ENCODE data around the gene CSRP2. TPM values are rescaled to one million over a fixed set of nuclear protein-coding genes. Genes with fewer than 3 reads are reported as not detected.

CSRP2 gene
- total RNA-seq, 2 donors from 2014 or later: 4.3 to 19.7 TPM

DNA sequence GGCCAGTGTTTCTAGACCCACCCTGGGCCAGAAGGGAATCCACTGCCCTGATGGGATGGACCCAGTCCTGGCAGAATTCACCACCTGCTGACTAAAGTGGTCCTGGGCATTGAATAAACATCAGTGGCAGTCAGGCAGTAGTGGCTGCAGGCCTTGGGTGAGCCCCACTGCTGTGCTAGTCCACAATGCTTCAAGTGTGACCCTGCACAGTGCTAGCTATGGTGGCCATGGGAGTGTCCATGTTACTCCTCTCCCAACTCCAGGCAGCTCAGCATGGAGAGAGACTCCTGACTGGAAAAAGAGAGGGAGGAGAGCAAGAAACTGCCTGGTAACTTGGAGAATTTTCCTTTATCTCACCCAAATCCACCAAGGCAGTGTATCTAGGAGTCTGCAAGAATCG lies 17.5 kb upstream of the CSRP2 start:
- no peaks in the 10 kb centered on the region for H3K9me3 ChIP-seq
- intact Hi-C loops (cut with DNase I): no loop called here
- H3K27me3 ChIP-seq: no peaks in the 10 kb centered on the region
- H3K36me3 ChIP-seq (replicated peaks in 1 of 2; ENCODE audit: insufficient read depth in 1 of 2, low read depth in 2 of 2): no peaks in the 10 kb centered on the region
- TF ChIP-seq POLR2A (IDR thresholded peaks at IDR 0.05): no peak
- H3K4me3 ChIP-seq: no peak overlapping the region
- ATAC-seq (no peak), DNase-seq (no peak)
- 76 to 100% methylated on average over 1 of the region's 1 CpG for WGBS, 2 donors
- no peak overlapping the region for H3K27ac ChIP-seq
- no peaks in the 10 kb centered on the region for H3K4me1 ChIP-seq

DNA sequence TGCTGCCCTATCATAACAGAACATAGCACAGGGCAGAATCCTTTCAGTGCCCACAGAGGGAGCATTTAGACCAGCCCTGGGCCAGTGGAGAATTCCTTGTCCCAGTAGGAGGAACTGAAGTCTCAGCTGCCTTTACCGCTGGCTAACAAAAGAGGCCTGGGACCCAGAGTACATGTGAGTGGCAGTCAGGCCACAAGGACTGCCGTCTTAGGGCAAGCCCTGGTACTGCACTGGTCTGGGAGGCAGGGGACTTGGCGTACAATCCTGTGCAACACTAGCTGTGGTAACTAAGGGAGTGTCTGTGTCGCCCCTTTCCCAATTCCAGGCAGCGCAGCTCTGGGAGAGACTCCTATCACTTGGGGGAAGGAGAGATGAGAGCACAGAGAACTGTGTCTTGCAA lies 17.0 kb upstream of the CSRP2 start:
- no peak for ATAC-seq
- no peak for DNase-seq
- no peak for TF ChIP-seq POLR2A (IDR thresholded peaks at IDR 0.05)
- TF ChIP-seq, protein P1, sequence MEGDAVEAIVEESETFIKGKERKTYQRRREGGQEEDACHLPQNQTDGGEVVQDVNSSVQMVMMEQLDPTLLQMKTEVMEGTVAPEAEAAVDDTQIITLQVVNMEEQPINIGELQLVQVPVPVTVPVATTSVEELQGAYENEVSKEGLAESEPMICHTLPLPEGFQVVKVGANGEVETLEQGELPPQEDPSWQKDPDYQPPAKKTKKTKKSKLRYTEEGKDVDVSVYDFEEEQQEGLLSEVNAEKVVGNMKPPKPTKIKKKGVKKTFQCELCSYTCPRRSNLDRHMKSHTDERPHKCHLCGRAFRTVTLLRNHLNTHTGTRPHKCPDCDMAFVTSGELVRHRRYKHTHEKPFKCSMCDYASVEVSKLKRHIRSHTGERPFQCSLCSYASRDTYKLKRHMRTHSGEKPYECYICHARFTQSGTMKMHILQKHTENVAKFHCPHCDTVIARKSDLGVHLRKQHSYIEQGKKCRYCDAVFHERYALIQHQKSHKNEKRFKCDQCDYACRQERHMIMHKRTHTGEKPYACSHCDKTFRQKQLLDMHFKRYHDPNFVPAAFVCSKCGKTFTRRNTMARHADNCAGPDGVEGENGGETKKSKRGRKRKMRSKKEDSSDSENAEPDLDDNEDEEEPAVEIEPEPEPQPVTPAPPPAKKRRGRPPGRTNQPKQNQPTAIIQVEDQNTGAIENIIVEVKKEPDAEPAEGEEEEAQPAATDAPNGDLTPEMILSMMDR (IDR thresholded peaks at IDR 0.05): no peak
- Histone ChIP-seq H3K27me3 (no peaks in the 10 kb centered on the region), H3K36me3 (replicated peaks in 1 of 2; ENCODE audit: insufficient read depth in 1 of 2, low read depth in 2 of 2) (no peaks in the 10 kb centered on the region), H3K9me3 (no peaks in the 10 kb centered on the region), H3K4me3 (no peak overlapping the region), H3K27ac (no peak overlapping the region), H3K4me1 (no peaks in the 10 kb centered on the region)
- intact Hi-C loops (cut with DNase I): no loop called here
- 79 to 100% methylated on average over 2 to 5 of the region's 5 CpGs for WGBS, 2 donors

DNA sequence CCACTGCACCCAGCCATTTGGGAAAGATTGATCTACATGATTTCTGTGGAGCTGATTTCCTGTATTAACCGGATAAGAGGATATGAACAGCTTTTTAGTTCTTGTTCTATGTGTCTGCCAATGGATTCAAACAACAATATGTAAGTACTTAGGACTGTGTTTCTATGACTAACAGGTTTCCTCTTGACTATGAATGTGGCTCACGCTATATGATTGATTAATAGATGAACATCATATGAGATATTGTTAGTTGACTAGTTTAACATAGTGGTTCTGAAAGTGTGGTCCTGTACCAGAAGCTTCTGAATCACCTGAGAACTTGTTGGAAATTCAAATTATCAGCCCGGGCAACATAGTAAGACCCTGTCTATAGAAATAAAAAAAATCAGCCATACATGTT lies 12.8 kb upstream of the CSRP2 start:
- no peak for TF ChIP-seq POLR2A (IDR thresholded peaks at IDR 0.05)
- TF ChIP-seq, protein P1 (IDR thresholded peaks at IDR 0.05): no peak
- Histone ChIP-seq H3K27me3 (no peaks in the 10 kb centered on the region), H3K9me3 (no peaks in the 10 kb centered on the region), H3K4me1 (no peaks in the 10 kb centered on the region), H3K27ac (no peak overlapping the region), H3K4me3 (no peak overlapping the region), H3K36me3 (replicated peaks in 1 of 2; ENCODE audit: insufficient read depth in 1 of 2, low read depth in 2 of 2) (no peaks in the 10 kb centered on the region)
- DNase-seq: no peak
- intact Hi-C loops (cut with DNase I): no loop called here
- WGBS, 2 donors: 80 to 90% methylated on average over 3 of the region's 3 CpGs
- ATAC-seq: no peak

DNA sequence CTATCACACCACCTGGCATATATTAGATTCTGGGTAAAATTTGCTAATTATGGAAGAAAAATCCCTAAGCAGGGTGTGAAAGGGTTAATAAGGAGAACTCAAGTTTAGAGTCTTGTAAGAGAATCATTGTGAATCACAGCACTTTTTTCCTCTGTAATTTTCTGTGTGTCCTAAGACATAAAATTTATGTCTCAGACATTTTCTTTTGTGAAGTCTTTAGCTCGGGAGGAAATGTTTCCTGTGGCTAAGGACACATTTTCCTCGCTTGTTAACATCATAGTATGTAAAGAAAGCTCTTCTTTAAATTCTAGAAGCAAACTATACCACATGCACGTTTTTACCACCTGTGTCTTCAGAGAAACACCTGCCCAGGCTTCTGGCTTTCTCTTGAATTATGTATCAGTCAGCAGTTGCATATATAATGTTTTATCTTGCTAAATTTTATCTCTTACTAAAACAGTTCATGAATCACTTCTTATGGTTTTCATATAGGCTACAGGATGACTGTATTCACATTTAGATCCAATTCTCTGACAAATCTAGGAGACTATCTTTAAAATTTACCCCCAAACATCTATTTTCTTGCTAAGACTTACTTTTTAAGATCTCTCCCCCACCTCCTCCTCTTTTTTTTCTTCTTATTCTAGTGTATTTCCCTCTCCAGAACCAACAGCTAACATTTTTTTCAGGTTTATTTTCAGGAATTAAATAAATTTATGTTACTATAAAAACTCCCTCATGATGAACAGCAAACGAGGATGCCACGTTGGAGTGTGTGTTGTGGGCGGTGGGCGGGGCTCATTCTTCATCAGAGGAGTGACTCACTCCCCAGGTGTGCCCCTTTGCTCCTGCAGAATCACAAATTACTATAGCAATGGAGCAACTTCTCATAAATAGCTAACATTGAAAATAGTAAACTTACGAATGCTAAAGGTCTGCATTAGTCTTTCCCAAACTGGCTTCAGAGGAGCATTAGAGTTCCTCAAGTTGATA lies 11.6 kb upstream of the CSRP2 start:
- intact Hi-C loops (cut with DNase I): no loop called here
- ATAC-seq (no peak), DNase-seq (no peak)
- H3K4me3 ChIP-seq: no peak overlapping the region
- H3K4me1 ChIP-seq: no peaks in the 10 kb centered on the region
- no peaks in the 10 kb centered on the region for H3K36me3 ChIP-seq (replicated peaks in 1 of 2; ENCODE audit: insufficient read depth in 1 of 2, low read depth in 2 of 2)
- TF ChIP-seq, protein P1 (IDR thresholded peaks at IDR 0.05): no peak
- TF ChIP-seq POLR2A (IDR thresholded peaks at IDR 0.05): no peak
- H3K9me3 ChIP-seq: no peaks in the 10 kb centered on the region
- no peaks in the 10 kb centered on the region for H3K27me3 ChIP-seq
- no peak overlapping the region for H3K27ac ChIP-seq
- WGBS, 2 donors: 52 to 55% methylated on average over 8 of the region's 8 CpGs

DNA sequence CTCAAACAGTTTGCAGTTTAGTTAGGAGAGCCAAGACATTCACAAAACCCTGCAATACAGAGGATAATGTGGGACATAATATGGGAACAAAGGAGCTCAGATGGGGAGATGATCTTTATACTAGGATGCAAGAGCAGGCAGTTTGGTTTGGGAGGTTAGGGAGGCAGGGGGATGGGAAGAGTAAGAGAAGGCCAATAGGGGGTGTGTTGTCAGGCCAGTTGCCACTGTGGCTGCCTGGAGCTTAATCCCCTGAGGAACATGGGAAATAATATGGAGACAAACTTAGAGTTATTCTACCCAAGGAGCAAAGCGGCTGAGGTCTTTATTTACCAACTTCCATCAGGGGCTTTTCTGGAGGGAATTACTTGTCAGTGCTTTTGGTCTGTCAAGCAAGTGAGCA lies 10.0 kb upstream of the CSRP2 start:
- no peaks in the 10 kb centered on the region for H3K4me1 ChIP-seq
- H3K36me3 ChIP-seq (replicated peaks in 1 of 2; ENCODE audit: insufficient read depth in 1 of 2, low read depth in 2 of 2): no peaks in the 10 kb centered on the region
- TF ChIP-seq POLR2A (IDR thresholded peaks at IDR 0.05): no peak
- TF ChIP-seq, protein P1 (IDR thresholded peaks at IDR 0.05): no peak
- no peak overlapping the region for H3K4me3 ChIP-seq
- WGBS, 2 donors: 86 to 95% methylated on average over 1 of the region's 1 CpG
- intact Hi-C loops (cut with DNase I): no loop called here
- no peak for DNase-seq
- no peaks in the 10 kb centered on the region for H3K27me3 ChIP-seq
- no peak overlapping the region for H3K27ac ChIP-seq
- ATAC-seq: no peak
- no peaks in the 10 kb centered on the region for H3K9me3 ChIP-seq

Measured in body of pancreas (tissue), 4 donors.